Mesothelial cell of epicardium (in vitro differentiated cells): ENCODE results near the gene CRISP1. TPM values are rescaled to one million over a fixed set of nuclear protein-coding genes. Genes with fewer than 3 reads are reported as not detected.
A peak's percentile ranks its signal among the peaks of the same experiment; 100 is the strongest.

Experiments
- DNase-seq, 2 experiments: peaks; one replicate each; pipeline ENCODE4 v3.0.0; 2021; ENCODE audit warnings: low spot score in 2 of 2; ENCODE audit not compliant: unreplicated experiment in 2 of 2
- H3K27ac Mint-ChIP-seq: 2 replicates; pipeline ENCODE4 v1.8.0; 2021; ENCODE audit warnings: mixed read lengths
- H3K27me3 Mint-ChIP-seq: 2 replicates; pipeline ENCODE4 v1.8.0; 2021; ENCODE audit warnings: low read depth, mixed read lengths
- H3K36me3 Mint-ChIP-seq: 2 replicates; pipeline ENCODE4 v1.8.0; 2021; ENCODE audit warnings: mixed read lengths
- H3K4me1 Mint-ChIP-seq: 2 replicates; pipeline ENCODE4 v1.8.0; 2021; ENCODE audit warnings: mixed read lengths
- H3K4me3 Mint-ChIP-seq: 2 replicates; pipeline ENCODE4 v1.8.0; 2021; ENCODE audit warnings: mild to moderate bottlenecking, moderate library complexity, mixed read lengths
- H3K9me3 Mint-ChIP-seq: 2 replicates; pipeline ENCODE4 v1.8.0; 2021; ENCODE audit warnings: mixed read lengths
- CTCF ChIP-seq: fragments of 200-600 bp; sonication (generic); IDR thresholded peaks from one replicate; pipeline ENCODE4 v1.5.0; 2021; ENCODE audit warnings: antibody characterized with exemption; ENCODE audit not compliant: unreplicated experiment
- total RNA-seq: library from RNA; stranded (reverse); gene quantifications from 3 replicates; pipeline ENCODE4 v1.2.1, GENCODE V29; 2021

Gene CRISP1
- total RNA-seq, result not detected in 3 replicates

DNA sequence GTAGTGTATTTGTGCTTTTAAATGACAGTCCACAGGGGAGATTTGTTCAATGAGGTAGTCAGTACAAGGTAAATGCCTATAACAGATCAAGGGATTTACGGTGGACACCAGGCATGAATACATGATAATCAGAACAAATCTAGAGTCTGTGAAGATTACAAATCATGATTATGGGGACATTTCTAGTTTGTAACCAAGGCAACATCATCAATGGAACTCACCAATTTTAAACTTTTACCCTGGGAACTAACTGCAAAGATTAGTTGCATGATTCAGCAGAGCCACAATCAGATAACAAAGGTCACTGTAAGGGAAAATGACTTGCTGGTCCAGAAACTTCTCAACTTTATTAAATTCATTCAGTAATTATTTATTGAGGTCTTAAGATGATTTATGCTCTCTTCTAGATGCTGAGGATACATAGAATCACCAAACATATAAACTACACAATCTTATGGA, at the start of gene CRISP1:
CRISP1 (minus strand) TSS at position 51 of the 459 bp plus-strand sequence. CDS start 9,135 bp downstream, outside the sequence.
- Mint-ChIP-seq H3K4me3 (no peak within 1 kb of the TSS), H3K27ac (no peak within 1 kb of the TSS), H3K27me3 (no peaks in the 10 kb centered on the region), H3K36me3 (no peaks in the 10 kb centered on the region), H3K9me3 (peaks cover 44% of the 10 kb centered on the region), H3K4me1 (peaks cover 11% of the 10 kb centered on the region)
- TF ChIP-seq CTCF, result no peak
- DNase-seq, result no peak

DNA sequence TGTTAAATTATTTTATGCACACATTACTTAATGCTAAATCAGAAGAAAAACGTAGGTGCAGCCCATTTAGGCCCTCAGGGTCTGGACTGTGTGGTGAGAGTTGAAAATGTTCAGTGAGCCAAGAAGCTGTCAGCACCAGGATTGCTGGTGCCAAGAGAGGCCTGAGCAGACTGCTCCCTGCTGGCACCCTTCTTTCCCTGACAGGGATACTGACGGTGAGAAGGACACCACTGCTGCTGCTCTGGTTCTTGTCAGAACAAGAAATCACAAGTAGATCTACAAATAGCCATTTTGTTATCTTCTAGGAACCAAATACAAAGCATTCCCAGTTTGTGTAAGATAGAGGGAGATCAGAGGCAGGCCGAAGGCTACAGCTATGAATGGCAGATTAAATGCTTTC, 48.7 kb upstream of the CRISP1 start:
- peaks cover 4% of the 10 kb centered on the region for H3K27me3 Mint-ChIP-seq
- no peak for TF ChIP-seq CTCF
- peak overlapping the region; percentile 32 for H3K27ac Mint-ChIP-seq
- no peak for DNase-seq
- H3K4me1 Mint-ChIP-seq, result peaks cover 23% of the 10 kb centered on the region
- H3K9me3 Mint-ChIP-seq, result no peaks in the 10 kb centered on the region
- H3K36me3 Mint-ChIP-seq, result no peaks in the 10 kb centered on the region
- no peak overlapping the region for H3K4me3 Mint-ChIP-seq

GRCh38 chr6:49913636-49914375, 47.5 kb upstream of the CRISP1 start:
- no peak overlapping the region for H3K4me3 Mint-ChIP-seq
- TF ChIP-seq CTCF, result no peak
- no peak overlapping the region for H3K27ac Mint-ChIP-seq
- no peaks in the 10 kb centered on the region for H3K36me3 Mint-ChIP-seq
- H3K9me3 Mint-ChIP-seq, result no peaks in the 10 kb centered on the region
- H3K4me1 Mint-ChIP-seq, result peaks cover 29% of the 10 kb centered on the region
- H3K27me3 Mint-ChIP-seq, result peaks cover 4% of the 10 kb centered on the region
- DNase-seq, result no peak

DNA sequence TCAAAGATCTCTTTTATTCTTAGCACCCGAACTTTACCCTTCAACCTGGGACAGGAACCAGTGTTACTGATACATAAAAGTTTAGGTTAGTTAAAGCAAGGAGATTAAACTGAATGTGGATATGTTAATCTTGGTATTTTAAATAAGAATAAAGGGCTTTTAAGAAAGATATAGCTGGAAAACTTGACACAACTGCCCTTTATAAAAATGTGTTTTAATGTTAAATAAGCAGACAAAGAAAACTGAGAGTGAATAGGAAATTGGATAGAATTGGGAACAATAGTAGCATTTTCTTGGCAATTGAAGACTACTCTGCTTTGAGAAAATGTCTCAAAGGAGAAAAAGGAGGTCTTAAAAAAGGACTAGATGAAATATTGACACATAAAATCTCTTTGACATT, 45.9 kb upstream of the CRISP1 start:
- TF ChIP-seq CTCF, result no peak
- DNase-seq, result no peak
- no peak overlapping the region for H3K27ac Mint-ChIP-seq
- H3K4me3 Mint-ChIP-seq, result no peak overlapping the region
- H3K36me3 Mint-ChIP-seq, result no peaks in the 10 kb centered on the region
- H3K27me3 Mint-ChIP-seq, result no peaks in the 10 kb centered on the region
- no peaks in the 10 kb centered on the region for H3K9me3 Mint-ChIP-seq
- peaks cover 29% of the 10 kb centered on the region for H3K4me1 Mint-ChIP-seq

GRCh38 chr6:49911252-49911651, 44.9 kb upstream of the CRISP1 start:
- H3K4me1 Mint-ChIP-seq, result peaks cover 33% of the 10 kb centered on the region
- H3K27me3 Mint-ChIP-seq, result no peaks in the 10 kb centered on the region
- no peaks in the 10 kb centered on the region for H3K36me3 Mint-ChIP-seq
- H3K27ac Mint-ChIP-seq, result no peak overlapping the region
- TF ChIP-seq CTCF, result no peak
- DNase-seq, result no peak
- H3K9me3 Mint-ChIP-seq, result no peaks in the 10 kb centered on the region
- no peak overlapping the region for H3K4me3 Mint-ChIP-seq
